GM20431 (cell line): Measurements from ENCODE around the gene RAB28.
"Not testable (repeated sequence)": the region's sequence is repeated elsewhere in the genome, so short reads cannot be mapped to it uniquely, and the experiment has no call there.

Experiments used
- in situ Hi-C: fragments of 300-500 bp; cut with MseI, MboI; formaldehyde crosslinking; loops from one replicate; pipeline ENCODE4 v1.15.0; 2020; ENCODE audit warnings: low sequenced_read_pairs; ENCODE audit not compliant: unreplicated experiment

RAB28 gene

DNA sequence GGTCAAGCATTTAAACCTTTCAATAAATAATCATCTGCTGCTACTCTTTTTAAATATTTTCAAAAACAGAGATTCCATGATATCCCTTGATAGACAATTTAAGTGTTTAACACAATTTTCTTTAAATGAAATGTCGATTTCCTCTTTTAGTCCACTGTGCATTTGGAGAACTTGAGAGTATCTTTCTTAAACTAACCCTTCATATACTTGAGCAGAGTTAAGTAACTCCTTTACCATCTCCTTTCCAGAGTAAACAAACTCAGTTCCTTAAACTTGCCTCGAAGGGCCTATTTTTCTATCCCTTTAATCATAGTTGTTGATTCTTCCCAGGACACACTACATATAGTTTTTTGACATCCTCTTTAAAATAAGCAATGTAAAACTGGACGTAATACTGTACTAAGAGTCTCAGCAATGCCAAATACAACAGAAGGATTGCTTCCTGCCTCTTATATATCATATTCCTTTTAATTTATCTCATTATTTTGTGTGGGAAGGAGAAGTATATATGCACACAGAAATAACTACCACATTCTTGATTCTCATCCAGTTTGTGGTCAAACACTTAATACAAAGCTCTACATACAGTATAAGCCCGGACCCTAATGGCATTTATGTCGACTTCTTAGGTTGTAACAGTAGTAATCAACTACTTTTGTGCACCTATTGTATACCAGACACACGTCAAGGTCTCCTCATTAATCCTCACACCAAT is 22.8 kb downstream of the RAB28 start:
- in situ Hi-C loops, result no loop called here

DNA sequence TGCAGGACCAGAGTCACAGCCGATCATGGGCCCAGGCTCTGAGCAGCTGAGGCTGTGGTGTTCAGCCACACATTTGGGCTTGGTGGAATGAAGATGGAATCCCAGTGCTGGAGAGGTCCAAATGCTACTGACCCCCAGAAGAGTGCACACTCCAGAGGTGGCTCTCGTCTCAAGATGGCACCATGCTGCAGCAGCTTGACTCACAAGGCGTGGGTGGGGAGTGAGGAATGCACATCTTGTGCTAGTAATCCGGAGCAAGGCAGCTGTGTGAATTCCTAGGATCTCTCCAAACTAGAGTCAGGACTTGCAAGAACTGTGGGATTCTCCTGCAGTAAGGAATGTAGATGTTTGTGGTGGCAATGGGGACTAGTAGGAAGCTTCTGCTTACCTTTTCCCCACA is 28.7 kb downstream of the RAB28 start:
- in situ Hi-C loops, result no loop called here

DNA sequence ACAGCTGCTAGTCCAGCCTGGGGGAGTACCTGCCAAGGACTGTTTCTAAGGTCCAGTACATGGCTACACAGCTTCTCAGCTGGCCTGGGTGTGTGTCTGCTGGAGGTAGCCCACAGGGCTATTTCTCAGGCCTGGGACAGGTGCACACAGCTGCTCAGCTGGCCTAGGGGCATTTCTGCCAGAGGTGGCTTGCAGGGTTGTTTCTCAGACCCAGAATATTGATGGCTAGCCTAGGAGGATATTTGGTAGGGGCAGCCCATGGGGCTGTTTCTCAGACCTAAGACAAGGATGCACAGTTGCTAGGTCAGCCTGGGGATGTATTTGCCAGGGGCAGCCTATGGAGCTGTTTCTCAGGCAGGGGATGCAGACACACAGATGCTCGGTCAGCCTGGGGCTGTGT is 29.4 kb downstream of the RAB28 start:
- in situ Hi-C loops, result no loop called here

DNA sequence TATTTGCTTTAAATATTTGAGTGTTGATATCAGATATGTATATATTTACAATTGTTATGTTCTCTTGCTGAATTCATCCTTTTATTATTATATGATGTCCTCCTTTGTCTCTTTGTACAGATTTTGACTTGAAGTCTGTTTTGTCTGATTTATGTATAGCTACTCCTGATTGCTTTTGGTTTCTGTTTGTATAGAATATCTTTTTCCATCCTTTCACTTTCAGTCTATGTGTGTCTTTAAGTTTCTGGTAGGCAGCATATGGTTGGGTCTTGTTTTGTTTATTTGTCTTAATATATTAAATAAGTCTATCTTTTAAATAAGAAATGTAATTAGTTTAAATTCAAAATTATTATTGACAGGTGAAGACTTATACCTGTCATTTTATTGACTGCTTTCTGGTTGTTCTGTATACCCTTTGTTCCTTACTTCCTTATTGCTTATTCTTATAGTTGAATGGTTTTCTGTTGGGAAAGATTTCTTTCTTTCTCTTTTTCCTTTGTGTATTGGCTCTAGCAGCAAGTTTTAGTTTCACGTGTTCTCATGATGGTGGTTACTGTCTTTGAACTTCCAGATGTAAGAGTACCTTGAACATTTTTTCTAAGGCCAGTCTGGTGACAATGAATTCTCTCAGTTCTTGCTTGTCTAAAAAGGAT is 31.1 kb downstream of the RAB28 start:
- in situ Hi-C loops, result no loop called here

DNA sequence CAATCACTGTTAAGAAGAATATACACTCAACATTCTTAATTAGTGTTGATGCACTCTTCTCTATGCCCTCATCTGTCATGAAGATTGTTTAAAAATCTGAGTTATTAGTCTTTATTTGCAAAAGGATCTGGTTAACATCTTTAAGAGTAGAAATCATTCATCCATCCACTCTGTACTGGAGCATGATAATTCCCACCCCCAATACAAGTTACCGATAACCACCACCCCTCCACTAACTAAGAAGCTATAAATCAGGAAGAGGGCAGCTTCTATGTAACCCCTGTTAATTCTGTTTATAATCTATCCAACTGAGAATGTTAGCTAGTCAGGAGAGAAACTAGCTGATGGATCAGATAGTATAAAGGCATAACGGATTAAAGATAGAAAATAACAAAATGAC is 34.5 kb downstream of the RAB28 start:
- in situ Hi-C loops, result no loop called here

DNA sequence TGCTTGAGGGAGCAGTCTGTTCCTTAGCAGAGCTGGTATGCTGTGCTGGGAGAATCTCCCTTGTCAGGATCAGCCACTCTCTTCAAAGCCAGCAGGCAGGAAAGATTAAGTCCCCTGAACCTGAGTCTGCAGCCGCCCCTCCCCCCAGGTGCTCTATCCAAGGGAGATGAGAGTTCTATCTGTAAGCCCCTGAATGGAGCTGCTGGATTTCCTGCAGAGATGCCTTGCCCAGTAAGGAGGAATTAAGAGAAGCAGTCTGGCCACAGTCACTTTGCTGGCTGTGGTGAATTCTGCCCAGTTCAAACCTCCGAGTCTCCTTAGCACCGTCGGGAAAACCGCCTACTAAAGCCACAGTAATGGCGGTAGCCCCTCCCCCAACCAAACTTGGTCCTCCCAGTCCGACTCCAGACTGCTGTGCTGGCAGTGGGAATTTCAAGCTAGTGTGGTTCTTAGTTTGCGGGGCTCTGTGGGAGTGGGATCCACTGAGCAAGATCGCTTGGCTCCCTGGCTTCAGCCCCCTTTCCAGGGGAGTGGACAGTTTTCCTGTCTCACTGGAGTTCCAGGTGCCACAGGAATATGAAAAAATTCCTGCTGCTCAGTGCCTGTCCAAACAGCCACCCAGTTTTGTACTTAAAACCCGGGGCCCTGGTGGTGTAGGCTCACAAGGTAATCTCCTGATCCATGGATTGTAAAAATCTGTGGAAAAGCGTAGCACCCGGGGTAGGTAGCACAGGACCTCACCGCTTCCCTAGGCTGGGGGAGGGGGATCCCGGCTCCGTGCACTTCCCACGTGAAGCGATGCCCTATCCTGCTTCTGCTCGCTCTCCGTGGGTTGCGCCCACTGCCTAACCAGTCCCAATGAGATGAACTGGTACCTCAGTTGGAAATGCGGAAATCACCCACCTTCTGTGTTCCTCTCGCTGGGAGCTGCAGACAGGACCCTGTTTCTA is 38.0 kb downstream of the RAB28 start:
- in situ Hi-C loops, result no loop called here

DNA sequence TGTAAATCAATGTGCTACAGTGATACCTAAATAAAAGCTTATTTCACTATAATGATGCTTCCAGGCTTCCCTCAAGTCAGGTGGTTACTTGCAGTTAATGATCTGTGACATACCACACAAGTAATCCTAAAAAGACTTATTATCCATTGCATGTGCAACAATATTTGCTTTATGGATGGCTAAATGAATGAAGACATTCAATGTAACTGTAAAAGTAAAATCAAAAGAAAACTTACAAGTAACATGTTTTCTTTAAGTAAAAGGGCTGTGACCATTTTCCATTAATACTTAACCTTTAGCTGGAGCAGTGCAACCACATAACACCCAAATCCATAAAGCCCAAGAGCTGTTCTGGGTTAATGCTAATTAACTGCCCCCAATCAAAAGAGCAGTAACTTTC is 42.6 kb downstream of the RAB28 start:
- in situ Hi-C loops, result no loop called here

DNA sequence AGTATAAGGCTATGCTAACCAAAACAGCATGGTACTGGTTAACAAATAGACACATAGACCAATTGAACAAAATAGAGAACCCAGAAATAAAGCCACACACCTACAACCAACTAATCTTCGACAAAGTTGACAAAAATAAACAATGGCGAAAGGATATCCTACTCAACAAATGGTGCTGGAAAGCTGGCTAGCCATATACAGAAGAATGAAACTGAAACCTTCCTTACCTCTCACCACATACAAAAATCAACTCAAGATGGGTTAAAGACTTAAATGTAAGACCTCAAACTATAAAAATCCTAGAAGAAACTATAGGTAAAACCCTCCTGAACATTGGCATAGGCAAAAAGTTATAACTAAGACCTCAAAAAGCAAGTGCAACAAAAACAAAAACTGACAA is 47.2 kb downstream of the RAB28 start:
- in situ Hi-C loops, result no loop called here

DNA sequence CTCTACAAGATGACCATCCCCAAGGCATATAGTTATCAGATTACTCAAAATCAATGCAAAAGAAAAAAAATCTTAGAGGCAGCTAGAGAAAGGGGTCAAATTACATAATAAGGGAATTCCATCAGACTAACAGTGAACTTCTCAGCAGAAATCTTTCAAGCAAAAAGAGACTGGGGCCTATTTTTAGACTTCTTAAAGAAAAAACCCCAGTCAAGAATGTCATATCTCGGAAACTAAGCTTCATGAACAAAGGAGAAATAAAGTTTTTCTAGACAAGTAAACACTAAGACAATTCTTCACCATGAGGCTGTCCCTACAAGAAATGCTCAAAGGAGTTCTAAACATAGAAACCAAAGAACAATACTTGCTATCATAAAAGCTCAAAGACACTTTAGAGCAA is 51.7 kb downstream of the RAB28 start:
- in situ Hi-C loops, result no loop called here

DNA sequence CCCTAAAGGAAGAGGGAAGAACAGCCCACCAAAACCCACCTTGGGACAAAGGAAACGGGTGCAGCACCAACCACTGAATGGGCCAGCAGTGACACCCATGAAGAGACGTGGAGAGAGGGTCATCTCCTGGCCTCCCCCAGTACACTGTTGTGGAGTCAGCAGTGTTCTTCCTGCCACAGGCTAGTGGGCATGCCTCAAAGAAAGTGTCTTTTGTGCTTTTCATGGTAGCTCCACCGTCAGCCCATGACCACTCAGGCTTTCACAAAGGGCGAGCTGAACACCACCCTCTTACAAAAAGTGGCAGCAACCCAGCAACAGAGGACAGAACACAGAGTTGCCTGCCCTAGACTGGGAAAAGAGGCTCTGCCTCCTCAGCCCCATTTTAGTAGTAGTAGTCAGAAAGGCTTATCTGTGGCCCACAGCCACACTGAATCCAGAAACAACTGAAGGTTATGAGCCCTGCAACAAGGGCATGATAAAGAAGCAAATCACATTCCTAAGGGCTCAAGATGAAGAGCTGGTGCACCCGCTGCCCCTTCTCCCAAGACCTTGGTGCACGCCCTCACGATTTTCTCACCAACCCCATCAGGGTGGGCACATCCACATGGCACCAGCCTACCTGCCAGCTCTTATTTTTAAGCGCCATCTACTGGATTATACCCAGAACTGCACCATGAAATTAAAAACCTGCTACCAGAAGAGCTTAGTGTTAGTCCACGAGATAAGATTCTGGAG is 53.1 kb downstream of the RAB28 start:
- in situ Hi-C loops, result no loop called here

DNA sequence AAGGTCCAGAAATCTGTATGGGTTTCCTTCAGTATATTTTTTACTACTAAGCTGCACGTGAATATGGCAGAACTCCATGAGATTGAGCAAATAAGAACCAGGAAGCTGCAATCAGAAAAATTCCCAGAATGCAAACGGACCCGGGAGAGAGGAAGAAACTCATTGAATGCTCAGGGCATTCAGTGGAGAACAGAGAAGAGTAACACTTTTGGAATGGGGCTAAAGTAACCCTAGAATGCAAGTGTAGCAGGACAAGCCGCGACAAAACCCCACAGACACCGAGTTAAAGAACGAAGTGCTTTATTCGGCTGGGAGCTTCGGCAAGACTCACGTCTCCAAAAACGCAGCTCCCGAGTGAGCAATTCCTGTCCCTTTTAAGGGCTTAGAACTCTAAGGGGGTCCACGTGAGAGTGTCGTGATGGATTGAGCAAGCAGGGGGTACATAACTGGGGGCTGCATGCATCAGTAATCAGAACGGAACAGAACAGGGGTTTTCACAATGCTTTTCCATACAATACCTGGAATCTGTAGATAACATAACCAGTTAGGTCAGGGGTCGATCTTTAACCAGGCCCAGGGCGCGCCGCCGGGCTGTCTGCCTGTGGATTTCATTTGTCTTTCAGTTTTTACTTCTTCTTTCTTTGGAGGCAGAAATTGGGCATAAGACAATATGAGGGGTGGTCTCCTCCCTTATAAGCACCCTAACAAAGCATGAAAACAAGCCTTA is 56.4 kb downstream of the RAB28 start:
- in situ Hi-C loops, result no loop called here

DNA sequence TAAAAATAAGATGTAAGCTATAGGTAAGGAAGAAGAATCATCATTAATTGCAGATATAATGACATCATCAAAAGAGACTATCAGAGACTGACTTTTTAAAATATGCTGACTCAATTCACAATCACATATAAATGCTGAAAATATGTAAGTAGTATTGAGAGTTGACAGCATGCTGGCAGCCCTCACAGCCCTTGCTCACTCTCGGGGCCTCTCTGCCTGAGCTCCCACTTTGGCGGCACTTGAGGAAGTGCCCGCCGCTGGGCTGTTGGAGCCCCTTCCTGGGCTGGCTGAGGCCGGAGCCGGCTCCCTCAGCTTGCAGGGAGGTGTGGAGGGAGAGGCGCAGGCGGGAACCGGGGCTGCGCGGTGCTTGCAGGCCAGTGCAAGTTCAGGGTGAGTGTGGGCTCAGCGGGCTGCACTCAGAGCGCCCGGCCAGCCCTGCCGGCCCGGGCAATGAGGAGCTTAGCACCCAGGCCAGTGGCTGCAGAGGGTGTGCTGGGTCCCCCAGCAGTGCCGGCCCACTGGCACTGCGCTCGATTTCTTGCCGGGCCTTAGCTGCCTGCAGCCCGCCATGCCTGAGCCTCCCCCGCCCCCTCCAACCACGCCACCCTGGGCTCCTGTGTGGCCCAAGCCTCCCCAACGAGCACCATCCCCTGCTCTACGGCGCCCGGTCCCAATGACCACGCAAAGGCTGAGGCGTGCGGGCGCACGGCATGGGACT is 68.9 kb downstream of the RAB28 start:
- in situ Hi-C loops, result no loop called here

DNA sequence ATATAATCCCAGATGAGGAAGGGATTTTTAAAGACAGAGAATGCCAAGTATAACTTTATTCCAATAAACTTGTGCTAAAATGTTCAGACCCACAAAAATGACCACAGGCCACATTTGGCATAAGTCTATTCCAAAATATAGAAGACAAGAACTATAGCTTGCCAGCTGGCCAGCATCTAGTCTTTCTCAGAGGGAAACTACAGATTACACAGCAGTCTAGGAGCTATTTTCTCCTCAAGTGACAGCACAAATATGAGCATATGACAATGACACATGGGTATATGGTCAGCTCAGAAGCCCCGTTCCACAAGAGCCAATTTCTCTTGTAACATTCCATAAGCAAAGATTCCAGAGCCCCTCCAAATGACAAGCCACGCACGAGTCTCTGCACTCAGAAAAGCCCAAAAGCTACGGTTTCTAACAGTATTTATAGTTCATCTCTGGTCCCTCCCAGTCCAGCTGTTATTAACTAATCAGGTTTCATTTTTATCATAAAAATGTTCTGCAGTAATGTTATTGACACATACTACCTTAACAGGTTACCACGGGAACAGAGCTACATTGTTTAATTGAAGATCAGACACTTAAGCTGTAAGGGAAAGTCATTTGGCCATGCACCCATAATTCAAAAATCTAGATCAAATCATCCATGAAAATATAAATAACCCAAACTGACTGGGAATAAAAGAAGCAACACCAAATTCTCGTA is 70.3 kb downstream of the RAB28 start:
- in situ Hi-C loops, result no loop called here

DNA sequence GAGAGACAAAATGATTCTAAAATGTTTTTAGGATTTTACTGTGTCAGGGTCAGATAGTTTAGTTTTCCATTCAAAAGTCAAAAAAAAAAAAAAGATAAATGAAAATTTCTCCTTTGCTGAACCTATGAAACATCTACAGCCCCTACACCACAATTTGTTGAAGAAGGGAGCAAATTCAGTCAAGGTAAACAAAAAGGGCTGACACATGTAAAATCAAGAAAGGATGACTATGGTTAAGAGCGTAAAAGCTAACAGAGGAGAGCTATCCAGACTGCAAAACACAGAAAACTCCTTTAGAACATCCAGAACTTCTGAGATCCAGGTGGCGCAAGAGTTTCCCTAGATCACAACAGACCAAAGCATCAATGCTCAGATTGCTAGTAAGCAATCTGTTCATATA is 72.2 kb downstream of the RAB28 start:
- in situ Hi-C loops, result no loop called here

DNA sequence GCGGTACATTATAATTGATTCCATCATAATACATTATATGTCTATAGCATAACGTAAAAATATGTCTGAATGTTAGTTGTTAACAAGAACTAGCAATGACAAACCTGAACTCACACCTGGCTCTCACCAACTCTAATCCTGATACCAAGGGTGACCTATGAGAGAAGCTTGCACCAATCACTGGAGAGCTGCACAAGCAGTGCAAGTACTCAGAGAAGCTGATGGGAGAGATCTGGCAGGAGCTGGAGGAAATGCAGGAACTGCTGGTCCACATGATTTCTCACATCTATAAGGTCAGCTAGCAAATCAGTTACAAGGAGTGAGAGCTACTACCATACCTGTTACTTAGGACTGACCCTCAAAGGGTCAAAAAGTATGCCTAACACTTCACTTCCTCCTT is 74.8 kb downstream of the RAB28 start:
- in situ Hi-C loops, result no loop called here

DNA sequence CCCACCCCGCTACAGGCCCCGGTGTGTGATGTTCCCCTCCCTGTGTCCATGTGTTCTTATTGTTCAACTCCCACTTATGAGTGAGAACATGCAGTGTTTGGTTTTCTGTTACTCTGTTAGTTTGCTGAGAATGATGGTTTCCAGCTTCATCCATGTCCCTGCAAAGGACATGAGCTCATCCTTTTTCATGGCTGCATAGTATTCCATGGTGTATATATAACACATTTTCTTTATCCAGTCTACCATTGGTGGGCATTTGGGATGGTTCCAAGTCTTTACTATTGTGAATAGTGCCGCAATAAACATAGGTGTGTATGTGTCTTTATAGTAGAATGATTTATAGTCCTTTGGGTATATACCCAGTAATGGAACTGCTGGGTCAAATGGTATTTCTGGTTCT is 78.0 kb downstream of the RAB28 start:
- in situ Hi-C loops, result not testable (repeated sequence)

DNA sequence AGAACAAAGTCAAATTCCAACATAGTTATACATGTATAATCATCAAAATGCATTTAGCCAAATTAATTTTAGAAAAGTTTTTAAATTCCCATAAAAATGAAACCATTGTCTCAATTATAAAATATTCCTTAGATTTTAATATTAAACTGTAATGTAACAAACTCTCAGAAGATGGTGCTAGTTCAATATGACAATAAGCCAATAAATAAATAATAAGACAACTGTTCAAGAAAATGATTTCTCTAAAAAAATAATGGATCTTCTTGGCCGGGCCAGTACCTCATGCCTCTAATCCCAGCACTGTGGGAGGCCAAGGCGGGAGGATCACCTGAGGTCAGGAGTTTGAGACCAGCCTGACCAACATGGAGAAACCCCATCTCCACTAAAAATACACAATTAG is 80.3 kb downstream of the RAB28 start:
- in situ Hi-C loops, result no loop called here

DNA sequence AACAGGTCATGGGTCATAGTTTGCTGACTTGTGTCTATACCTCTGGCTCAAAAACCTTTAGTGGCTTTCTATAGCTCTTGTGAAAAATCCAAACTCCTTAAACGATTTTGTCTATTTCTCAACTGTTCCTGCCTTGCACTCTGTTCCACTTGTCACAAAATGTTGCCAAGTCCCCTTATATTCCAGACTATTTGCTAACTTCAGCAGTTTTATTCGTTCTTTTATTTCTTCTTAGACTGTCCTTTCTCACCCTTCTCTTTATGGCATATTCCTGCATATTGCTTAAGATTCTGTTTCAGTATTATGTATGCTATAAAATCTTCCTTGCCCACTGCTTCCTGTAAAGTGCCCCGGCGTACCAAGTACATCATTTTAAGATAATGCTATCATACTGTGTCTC is 80.8 kb downstream of the RAB28 start:
- in situ Hi-C loops, result no loop called here
